SK-N-SH treated with all-trans-retinoic acid at 6 μM for 48 hours (cell line): ENCODE results near the gene CD48.

Experiments used
- ATAC-seq: fragments of 200-7000 bp; cut with Tn5 transposase; 3 replicates; pipeline ENCODE4 v1.9.1; 2020; ENCODE audit warnings: mild to moderate bottlenecking, moderate library complexity
- ARNTL ChIP-seq: fragments of 450-650 bp; formaldehyde crosslinking; IDR thresholded peaks from 2 replicates; pipeline ENCODE4 v1.5.0; 2020; ENCODE audit warnings: low read depth, mild to moderate bottlenecking, moderate library complexity, borderline replicate concordance
- BACH2 ChIP-seq: fragments of 250-450 bp; sonication (Bioruptor Pico); IDR thresholded peaks from 2 replicates; pipeline ENCODE4 v1.9.0; 2021; ENCODE audit warnings: mild to moderate bottlenecking, borderline replicate concordance
- CSDC2 ChIP-seq: fragments of 250-450 bp; sonication (Bioruptor Pico); IDR thresholded peaks from 2 replicates; pipeline ENCODE4 v1.5.0; 2020; ENCODE audit warnings: mild to moderate bottlenecking, moderate library complexity
- ESRRG ChIP-seq: fragments of 250-450 bp; sonication (Bioruptor Pico); IDR thresholded peaks from 2 replicates; pipeline ENCODE4 v1.6.1; 2021; ENCODE audit warnings: mild to moderate bottlenecking
- GLIS3 ChIP-seq: fragments of 250-450 bp; sonication (Bioruptor Pico); IDR thresholded peaks from 2 replicates; pipeline ENCODE4 v1.5.0; 2020; ENCODE audit warnings: mild to moderate bottlenecking, moderate library complexity
- OSR1 ChIP-seq: fragments of 250-450 bp; sonication (Bioruptor Pico); IDR thresholded peaks from 2 replicates; pipeline ENCODE4 v1.8.0; 2022; ENCODE audit warnings: moderate library complexity, mild to moderate bottlenecking, inconsistent platforms
- PPARA ChIP-seq: fragments of 250-450 bp; sonication (Bioruptor Pico); IDR thresholded peaks from 2 replicates; pipeline ENCODE4 v1.5.0; 2020; ENCODE audit warnings: mild to moderate bottlenecking, borderline replicate concordance
- RARB ChIP-seq: fragments of 250-450 bp; sonication (Bioruptor Pico); IDR thresholded peaks from 2 replicates; pipeline ENCODE4 v1.8.0; 2021; ENCODE audit warnings: mild to moderate bottlenecking, moderate library complexity
- SNAI2 ChIP-seq: fragments of 250-450 bp; sonication (Bioruptor Pico); IDR thresholded peaks from 2 replicates; pipeline ENCODE4 v1.5.0; 2020; ENCODE audit warnings: mild to moderate bottlenecking, moderate library complexity
- TCF4 ChIP-seq: fragments of 250-450 bp; sonication (Bioruptor Pico); IDR thresholded peaks from 2 replicates; pipeline ENCODE4 v1.8.0; 2021; ENCODE audit warnings: mild to moderate bottlenecking, moderate library complexity, borderline replicate concordance
- TOX ChIP-seq: fragments of 250-450 bp; sonication (Bioruptor Pico); IDR thresholded peaks from 2 replicates; pipeline ENCODE4 v1.8.0; 2021; ENCODE audit warnings: mild to moderate bottlenecking, moderate library complexity, borderline replicate concordance
- ZC3H10 ChIP-seq: fragments of 250-450 bp; sonication (Bioruptor Pico); IDR thresholded peaks from 2 replicates; pipeline ENCODE4 v1.5.1; 2021; ENCODE audit warnings: mild to moderate bottlenecking, moderate library complexity
- ZFP3 ChIP-seq: fragments of 250-450 bp; sonication (Bioruptor Pico); IDR thresholded peaks from 2 replicates; pipeline ENCODE4 v1.5.0; 2020; ENCODE audit warnings: mild to moderate bottlenecking, moderate library complexity
- ZFP30 ChIP-seq: fragments of 450-650 bp; formaldehyde crosslinking; IDR thresholded peaks from 2 replicates; pipeline ENCODE4 v1.5.0; 2022; ENCODE audit warnings: mild to moderate bottlenecking, moderate library complexity
- ZNF565 ChIP-seq: fragments of 450-650 bp; formaldehyde crosslinking; conservative IDR thresholded peaks from 2 replicates; pipeline ENCODE4 v1.5.0; 2020; ENCODE audit warnings: low read depth, mild to moderate bottlenecking, moderate library complexity
- ZNF70 ChIP-seq: fragments of 450-650 bp; formaldehyde crosslinking; IDR thresholded peaks from 2 replicates; pipeline ENCODE4 v1.5.0; 2020; ENCODE audit warnings: mild to moderate bottlenecking, moderate library complexity
- ZNF8 ChIP-seq: fragments of 450-650 bp; formaldehyde crosslinking; IDR thresholded peaks from 2 replicates; pipeline ENCODE4 v1.5.0; 2020; ENCODE audit warnings: mild to moderate bottlenecking, moderate library complexity
- TF ChIP-seq, protein P1 (sequence below): fragments of 250-450 bp; sonication (Bioruptor Pico); IDR thresholded peaks from 2 replicates; pipeline ENCODE4 v1.5.0; 2020; ENCODE audit warnings: mild to moderate bottlenecking, moderate library complexity
- TF ChIP-seq, protein P2 (sequence below): fragments of 250-450 bp; sonication (Bioruptor Pico); IDR thresholded peaks from 2 replicates; pipeline ENCODE4 v1.5.1; 2020; ENCODE audit warnings: low read depth, mild to moderate bottlenecking, moderate library complexity
- TF ChIP-seq, protein P3 (sequence below): fragments of 250-450 bp; sonication (Bioruptor Pico); IDR thresholded peaks from 2 replicates; pipeline ENCODE4 v1.8.0; 2020; ENCODE audit warnings: mild to moderate bottlenecking, moderate library complexity, borderline replicate concordance
- TF ChIP-seq, protein P4 (sequence below): fragments of 250-450 bp; sonication (Bioruptor Pico); IDR thresholded peaks from 2 replicates; pipeline ENCODE4 v1.8.0; 2021; ENCODE audit warnings: low read depth, mild to moderate bottlenecking, moderate library complexity, borderline replicate concordance
- TF ChIP-seq, protein P5 (sequence below): fragments of 250-450 bp; sonication (Bioruptor Pico); IDR thresholded peaks from 2 replicates; pipeline ENCODE4 v1.5.1; 2021; ENCODE audit warnings: mild to moderate bottlenecking, moderate library complexity

CD48 gene

DNA sequence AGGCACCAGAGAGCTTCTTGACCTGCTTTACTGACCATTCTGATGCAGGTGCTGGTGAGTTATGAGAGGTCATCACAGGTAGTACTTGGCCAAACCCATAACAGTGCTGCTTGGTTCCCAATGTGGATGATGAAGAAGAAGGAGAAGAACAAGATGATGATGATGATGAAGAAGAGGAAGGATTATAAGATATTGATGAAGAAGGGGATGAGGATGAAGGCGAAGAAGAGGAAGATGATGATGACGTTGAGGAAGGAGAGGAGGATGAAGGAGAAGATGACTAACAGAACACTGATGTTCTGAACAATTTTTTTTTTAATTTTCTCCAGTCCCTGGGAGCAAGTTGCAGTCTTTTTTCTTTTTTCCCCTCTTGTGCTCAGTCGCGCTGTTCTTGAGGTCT is 40.9 kb downstream of the CD48 start:
- ATAC-seq = no peak
- TF ChIP-seq ZFP3 (CRISPR knock-in tag) = no peak
- no peak for TF ChIP-seq TOX (CRISPR knock-in tag)
- no peak for TF ChIP-seq ZNF8 (CRISPR knock-in tag)
- TF ChIP-seq PPARA (CRISPR knock-in tag) = no peak
- TF ChIP-seq, protein P1, sequence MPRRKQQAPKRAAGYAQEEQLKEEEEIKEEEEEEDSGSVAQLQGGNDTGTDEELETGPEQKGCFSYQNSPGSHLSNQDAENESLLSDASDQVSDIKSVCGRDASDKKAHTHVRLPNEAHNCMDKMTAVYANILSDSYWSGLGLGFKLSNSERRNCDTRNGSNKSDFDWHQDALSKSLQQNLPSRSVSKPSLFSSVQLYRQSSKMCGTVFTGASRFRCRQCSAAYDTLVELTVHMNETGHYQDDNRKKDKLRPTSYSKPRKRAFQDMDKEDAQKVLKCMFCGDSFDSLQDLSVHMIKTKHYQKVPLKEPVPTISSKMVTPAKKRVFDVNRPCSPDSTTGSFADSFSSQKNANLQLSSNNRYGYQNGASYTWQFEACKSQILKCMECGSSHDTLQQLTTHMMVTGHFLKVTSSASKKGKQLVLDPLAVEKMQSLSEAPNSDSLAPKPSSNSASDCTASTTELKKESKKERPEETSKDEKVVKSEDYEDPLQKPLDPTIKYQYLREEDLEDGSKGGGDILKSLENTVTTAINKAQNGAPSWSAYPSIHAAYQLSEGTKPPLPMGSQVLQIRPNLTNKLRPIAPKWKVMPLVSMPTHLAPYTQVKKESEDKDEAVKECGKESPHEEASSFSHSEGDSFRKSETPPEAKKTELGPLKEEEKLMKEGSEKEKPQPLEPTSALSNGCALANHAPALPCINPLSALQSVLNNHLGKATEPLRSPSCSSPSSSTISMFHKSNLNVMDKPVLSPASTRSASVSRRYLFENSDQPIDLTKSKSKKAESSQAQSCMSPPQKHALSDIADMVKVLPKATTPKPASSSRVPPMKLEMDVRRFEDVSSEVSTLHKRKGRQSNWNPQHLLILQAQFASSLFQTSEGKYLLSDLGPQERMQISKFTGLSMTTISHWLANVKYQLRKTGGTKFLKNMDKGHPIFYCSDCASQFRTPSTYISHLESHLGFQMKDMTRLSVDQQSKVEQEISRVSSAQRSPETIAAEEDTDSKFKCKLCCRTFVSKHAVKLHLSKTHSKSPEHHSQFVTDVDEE (CRISPR knock-in tag) = no peak
- TF ChIP-seq, protein P2, sequence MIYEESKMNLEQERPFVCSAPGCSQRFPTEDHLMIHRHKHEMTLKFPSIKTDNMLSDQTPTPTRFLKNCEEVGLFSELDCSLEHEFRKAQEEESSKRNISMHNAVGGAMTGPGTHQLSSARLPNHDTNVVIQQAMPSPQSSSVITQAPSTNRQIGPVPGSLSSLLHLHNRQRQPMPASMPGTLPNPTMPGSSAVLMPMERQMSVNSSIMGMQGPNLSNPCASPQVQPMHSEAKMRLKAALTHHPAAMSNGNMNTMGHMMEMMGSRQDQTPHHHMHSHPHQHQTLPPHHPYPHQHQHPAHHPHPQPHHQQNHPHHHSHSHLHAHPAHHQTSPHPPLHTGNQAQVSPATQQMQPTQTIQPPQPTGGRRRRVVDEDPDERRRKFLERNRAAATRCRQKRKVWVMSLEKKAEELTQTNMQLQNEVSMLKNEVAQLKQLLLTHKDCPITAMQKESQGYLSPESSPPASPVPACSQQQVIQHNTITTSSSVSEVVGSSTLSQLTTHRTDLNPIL (CRISPR knock-in tag) = no peak
- no peak for TF ChIP-seq GLIS3
- no peak for TF ChIP-seq RARB (CRISPR knock-in tag)
- TF ChIP-seq TCF4 = no peak
- TF ChIP-seq, protein P3, sequence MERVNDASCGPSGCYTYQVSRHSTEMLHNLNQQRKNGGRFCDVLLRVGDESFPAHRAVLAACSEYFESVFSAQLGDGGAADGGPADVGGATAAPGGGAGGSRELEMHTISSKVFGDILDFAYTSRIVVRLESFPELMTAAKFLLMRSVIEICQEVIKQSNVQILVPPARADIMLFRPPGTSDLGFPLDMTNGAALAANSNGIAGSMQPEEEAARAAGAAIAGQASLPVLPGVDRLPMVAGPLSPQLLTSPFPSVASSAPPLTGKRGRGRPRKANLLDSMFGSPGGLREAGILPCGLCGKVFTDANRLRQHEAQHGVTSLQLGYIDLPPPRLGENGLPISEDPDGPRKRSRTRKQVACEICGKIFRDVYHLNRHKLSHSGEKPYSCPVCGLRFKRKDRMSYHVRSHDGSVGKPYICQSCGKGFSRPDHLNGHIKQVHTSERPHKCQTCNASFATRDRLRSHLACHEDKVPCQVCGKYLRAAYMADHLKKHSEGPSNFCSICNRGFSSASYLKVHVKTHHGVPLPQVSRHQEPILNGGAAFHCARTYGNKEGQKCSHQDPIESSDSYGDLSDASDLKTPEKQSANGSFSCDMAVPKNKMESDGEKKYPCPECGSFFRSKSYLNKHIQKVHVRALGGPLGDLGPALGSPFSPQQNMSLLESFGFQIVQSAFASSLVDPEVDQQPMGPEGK (CRISPR knock-in tag) = no peak
- TF ChIP-seq CSDC2 (CRISPR knock-in tag) = no peak
- no peak for TF ChIP-seq SNAI2
- TF ChIP-seq ESRRG (CRISPR knock-in tag) = no peak

DNA sequence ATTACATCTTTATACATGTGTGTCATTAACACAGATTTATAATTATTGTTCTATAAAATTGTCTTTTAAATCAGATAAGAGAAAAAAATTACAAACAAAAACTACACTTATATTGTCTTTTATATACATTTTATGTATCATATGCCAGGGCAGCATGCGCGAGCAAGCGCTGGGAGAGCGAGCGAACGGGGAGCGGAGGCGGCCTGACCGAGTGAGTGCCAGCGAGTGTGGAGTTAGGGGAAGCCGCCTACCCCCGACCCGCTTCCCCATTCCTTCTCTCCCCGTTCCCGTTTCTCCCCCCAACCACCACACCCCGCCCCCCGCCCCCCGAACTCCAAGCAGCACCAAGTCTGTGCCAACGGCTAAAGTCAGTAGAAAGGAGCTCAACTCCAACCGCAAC is 41.8 kb downstream of the CD48 start:
- TF ChIP-seq TCF4 = no peak
- TF ChIP-seq, protein P4, sequence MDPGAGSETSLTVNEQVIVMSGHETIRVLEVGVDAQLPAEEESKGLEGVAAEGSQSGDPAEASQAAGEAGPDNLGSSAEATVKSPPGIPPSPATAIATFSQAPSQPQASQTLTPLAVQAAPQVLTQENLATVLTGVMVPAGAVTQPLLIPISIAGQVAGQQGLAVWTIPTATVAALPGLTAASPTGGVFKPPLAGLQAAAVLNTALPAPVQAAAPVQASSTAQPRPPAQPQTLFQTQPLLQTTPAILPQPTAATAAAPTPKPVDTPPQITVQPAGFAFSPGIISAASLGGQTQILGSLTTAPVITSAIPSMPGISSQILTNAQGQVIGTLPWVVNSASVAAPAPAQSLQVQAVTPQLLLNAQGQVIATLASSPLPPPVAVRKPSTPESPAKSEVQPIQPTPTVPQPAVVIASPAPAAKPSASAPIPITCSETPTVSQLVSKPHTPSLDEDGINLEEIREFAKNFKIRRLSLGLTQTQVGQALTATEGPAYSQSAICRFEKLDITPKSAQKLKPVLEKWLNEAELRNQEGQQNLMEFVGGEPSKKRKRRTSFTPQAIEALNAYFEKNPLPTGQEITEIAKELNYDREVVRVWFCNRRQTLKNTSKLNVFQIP (CRISPR knock-in tag) = no peak
- no peak for TF ChIP-seq ZNF565
- no peak for TF ChIP-seq BACH2
- TF ChIP-seq PPARA (CRISPR knock-in tag) = no peak
- TF ChIP-seq ARNTL (CRISPR knock-in tag) = no peak
- TF ChIP-seq CSDC2 (CRISPR knock-in tag) = no peak
- TF ChIP-seq ZNF8 (CRISPR knock-in tag) = no peak
- TF ChIP-seq OSR1 (CRISPR knock-in tag) = no peak
- ATAC-seq = no peak

DNA sequence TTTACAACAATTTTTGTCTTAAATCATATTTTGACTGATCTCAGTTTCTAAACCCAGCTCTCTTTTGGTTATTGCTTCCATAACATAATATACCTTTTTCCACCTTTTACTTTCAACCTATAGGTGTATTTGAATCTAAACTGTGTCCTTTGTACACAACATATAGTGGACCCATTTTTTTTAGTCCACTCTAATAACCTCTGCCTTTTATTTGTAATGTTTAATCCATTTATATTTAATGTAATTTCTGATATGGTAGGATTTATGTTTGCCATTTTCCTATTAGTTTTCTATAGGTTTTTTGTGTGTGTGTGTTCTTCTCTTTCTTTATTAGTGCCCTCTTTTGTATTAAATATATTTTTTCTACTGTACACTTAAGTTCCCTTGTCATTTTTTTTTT is 42.3 kb downstream of the CD48 start:
- TF ChIP-seq SNAI2 = no peak
- TF ChIP-seq, protein P5, sequence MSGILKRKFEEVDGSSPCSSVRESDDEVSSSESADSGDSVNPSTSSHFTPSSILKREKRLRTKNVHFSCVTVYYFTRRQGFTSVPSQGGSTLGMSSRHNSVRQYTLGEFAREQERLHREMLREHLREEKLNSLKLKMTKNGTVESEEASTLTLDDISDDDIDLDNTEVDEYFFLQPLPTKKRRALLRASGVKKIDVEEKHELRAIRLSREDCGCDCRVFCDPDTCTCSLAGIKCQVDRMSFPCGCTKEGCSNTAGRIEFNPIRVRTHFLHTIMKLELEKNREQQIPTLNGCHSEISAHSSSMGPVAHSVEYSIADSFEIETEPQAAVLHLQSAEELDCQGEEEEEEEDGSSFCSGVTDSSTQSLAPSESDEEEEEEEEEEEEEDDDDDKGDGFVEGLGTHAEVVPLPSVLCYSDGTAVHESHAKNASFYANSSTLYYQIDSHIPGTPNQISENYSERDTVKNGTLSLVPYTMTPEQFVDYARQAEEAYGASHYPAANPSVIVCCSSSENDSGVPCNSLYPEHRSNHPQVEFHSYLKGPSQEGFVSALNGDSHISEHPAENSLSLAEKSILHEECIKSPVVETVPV = no peak
- TF ChIP-seq, protein P3 (CRISPR knock-in tag) = no peak
- no peak for TF ChIP-seq ZNF565
- no peak for TF ChIP-seq ZC3H10 (CRISPR knock-in tag)
- no peak for TF ChIP-seq RARB (CRISPR knock-in tag)
- TF ChIP-seq, protein P2 (CRISPR knock-in tag) = no peak
- TF ChIP-seq ZNF8 (CRISPR knock-in tag) = no peak
- no peak for TF ChIP-seq TCF4
- TF ChIP-seq TOX (CRISPR knock-in tag) = no peak
- TF ChIP-seq, protein P4 (CRISPR knock-in tag) = no peak
- TF ChIP-seq ZFP30 (CRISPR knock-in tag) = no peak
- TF ChIP-seq OSR1 (CRISPR knock-in tag) = no peak
- TF ChIP-seq CSDC2 (CRISPR knock-in tag) = no peak
- no peak for TF ChIP-seq ESRRG (CRISPR knock-in tag)
- TF ChIP-seq ZNF70 (CRISPR knock-in tag) = no peak
- no peak for TF ChIP-seq PPARA (CRISPR knock-in tag)
- no peak for ATAC-seq
